ENCODE results near the gene SORBS1.

The SORBS1 gene

GRCh38 chr10:95414016-95414830 lies 146.9 kb downstream of the SORBS1 start:
- no peak for DNase-seq (ENCODE audit: low read depth in 2 of 2)

GRCh38 chr10:95413588-95413987 lies 147.6 kb downstream of the SORBS1 start:
- DNase-seq (ENCODE audit: low read depth in 2 of 2), result no peak

GRCh38 chr10:95411635-95412034 lies 149.5 kb downstream of the SORBS1 start:
- no peak for DNase-seq (ENCODE audit: low read depth in 2 of 2)

GRCh38 chr10:95408983-95409873 lies 151.9 kb downstream of the SORBS1 start:
- DNase-seq (ENCODE audit: low read depth in 2 of 2), result no peak

GRCh38 chr10:95408148-95408960 lies 152.8 kb downstream of the SORBS1 start:
- DNase-seq (ENCODE audit: low read depth in 2 of 2), result no peak

GRCh38 chr10:95407546-95407945 lies 153.6 kb downstream of the SORBS1 start:
- DNase-seq (ENCODE audit: low read depth in 2 of 2), result no peak

GRCh38 chr10:95406651-95407280 lies 154.4 kb downstream of the SORBS1 start:
- no peak for DNase-seq (ENCODE audit: low read depth in 2 of 2)

GRCh38 chr10:95405655-95406054 lies 155.5 kb downstream of the SORBS1 start:
- no peak for DNase-seq (ENCODE audit: low read depth in 2 of 2)

GRCh38 chr10:95404864-95405263 lies 156.3 kb downstream of the SORBS1 start:
- DNase-seq (ENCODE audit: low read depth in 2 of 2), result no peak

GRCh38 chr10:95404462-95404858 lies 156.7 kb downstream of the SORBS1 start:
- DNase-seq (ENCODE audit: low read depth in 2 of 2), result no peak

- DNase-seq (ENCODE audit: low read depth in 2 of 2), result no peak
Observed at GRCh38 chr10:95403700-95404461, 157.3 kb downstream of the SORBS1 start.

GRCh38 chr10:95401704-95402469 lies 159.3 kb downstream of the SORBS1 start:
- DNase-seq (ENCODE audit: low read depth in 2 of 2), result no peak

- no peak for DNase-seq (ENCODE audit: low read depth in 2 of 2)
Observed at GRCh38 chr10:95400787-95401186, 160.4 kb downstream of the SORBS1 start.

GRCh38 chr10:95399183-95399582 lies 162.0 kb downstream of the SORBS1 start:
- DNase-seq (ENCODE audit: low read depth in 2 of 2), result no peak

GRCh38 chr10:95397747-95398146 lies 163.4 kb downstream of the SORBS1 start:
- no peak for DNase-seq (ENCODE audit: low read depth in 2 of 2)

GRCh38 chr10:95395947-95396449 lies 165.2 kb downstream of the SORBS1 start:
- DNase-seq (ENCODE audit: low read depth in 2 of 2), result no peak

GRCh38 chr10:95394161-95394880 lies 166.8 kb downstream of the SORBS1 start:
- no peak for DNase-seq (ENCODE audit: low read depth in 2 of 2)

- DNase-seq (ENCODE audit: low read depth in 2 of 2), result no peak
Observed at GRCh38 chr10:95392681-95393164, 168.4 kb downstream of the SORBS1 start.

GRCh38 chr10:95392217-95392584 lies 169.0 kb downstream of the SORBS1 start:
- DNase-seq (ENCODE audit: low read depth in 2 of 2), result no peak
